RCC 7860 (cell line): Measurements from ENCODE around the gene KIF20B.

Experiments
- DNase-seq: peaks from one replicate; pipeline ENCODE4 v3.0.0-alpha.2; 2015; ENCODE audit warnings: low spot score
- FAIRE-seq: peaks from 2 replicates; lab custom pipeline; 2012; peaks lifted over from hg19 to GRCh38; lab: Jason Lieb, UNC

Gene KIF20B

GRCh38 chr10:89683883-89684282 is 17.5 kb upstream of the KIF20B start:
- FAIRE-seq (no peak), DNase-seq (no peak)

DNA sequence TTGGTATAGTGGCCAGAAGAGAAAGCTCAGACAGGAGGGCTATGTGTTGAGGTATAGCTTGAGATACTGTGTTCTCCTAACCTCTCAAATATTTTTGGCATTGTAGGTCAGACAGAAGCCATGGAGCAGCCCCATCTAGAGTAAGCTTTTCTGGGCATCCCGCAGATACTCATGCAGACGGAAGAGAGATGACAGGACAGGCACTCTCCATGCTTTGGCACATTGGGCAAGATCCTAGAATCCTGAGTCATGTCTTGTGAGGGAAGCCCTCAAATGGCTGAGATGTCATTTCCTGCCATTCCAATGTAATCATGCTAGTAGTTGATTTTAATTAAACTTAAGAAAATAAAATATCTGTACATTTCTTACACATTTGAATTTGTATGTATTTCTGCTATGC is 16.8 kb upstream of the KIF20B start:
- FAIRE-seq (no peak), DNase-seq (no peak)

GRCh38 chr10:89685936-89686335 is 15.5 kb upstream of the KIF20B start:
- FAIRE-seq: no peak
- DNase-seq: no peak

- FAIRE-seq (no peak), DNase-seq (no peak)
These were observed 11.4 kb upstream of the KIF20B start for GRCh38 chr10:89690027-89690426.

GRCh38 chr10:89692416-89692815 is 9.0 kb upstream of the KIF20B start:
- no peak for DNase-seq

DNA sequence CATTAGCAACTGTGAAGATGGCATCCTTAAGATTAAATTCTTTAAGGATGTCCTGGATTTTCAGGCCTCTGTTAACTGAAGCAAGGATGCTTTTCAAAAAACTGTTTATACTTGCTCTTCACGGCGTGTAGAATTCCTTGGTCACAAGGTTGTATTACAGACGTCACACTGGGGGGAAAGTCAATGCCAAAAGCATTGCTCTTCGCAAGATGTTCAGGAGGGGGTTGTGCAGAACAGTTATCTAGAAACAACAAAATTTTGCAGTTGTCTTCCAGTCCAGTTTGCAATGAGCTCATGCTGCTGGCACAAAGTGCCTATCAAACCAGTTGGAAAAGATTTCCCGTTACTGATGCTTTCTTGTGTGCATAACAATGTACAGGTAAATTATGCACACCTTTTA is 8.2 kb upstream of the KIF20B start:
- FAIRE-seq: no peak
- no peak for DNase-seq

More at GRCh38 chr10:89692416-89692815, 9.0 kb upstream of the KIF20B start:
- no peak for FAIRE-seq

DNA sequence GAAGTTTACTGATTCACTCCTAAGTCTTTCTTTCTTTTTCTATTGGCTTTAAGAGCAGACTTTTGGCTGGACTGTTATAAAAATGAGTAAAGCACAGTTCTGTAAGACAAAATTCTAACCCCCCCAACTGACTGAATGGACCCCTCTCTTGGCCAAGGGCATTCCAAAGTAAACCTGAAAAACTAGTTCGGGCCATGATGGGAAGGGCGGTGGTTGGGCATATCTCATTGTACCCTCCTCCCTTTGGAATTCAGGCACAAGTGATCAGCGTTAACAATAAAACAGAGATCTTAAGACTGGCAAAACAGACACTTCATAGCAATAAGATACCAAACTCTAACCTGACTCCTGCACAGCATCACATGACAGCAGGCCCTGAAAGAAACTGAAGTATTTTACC is 6.1 kb upstream of the KIF20B start:
- DNase-seq (no peak), FAIRE-seq (no peak)

GRCh38 chr10:89697946-89698345 is 3.4 kb upstream of the KIF20B start:
- DNase-seq: no peak
- no peak for FAIRE-seq

GRCh38 chr10:89699581-89700064 is 1.8 kb upstream of the KIF20B start:
- DNase-seq (no peak), FAIRE-seq (no peak)

DNA sequence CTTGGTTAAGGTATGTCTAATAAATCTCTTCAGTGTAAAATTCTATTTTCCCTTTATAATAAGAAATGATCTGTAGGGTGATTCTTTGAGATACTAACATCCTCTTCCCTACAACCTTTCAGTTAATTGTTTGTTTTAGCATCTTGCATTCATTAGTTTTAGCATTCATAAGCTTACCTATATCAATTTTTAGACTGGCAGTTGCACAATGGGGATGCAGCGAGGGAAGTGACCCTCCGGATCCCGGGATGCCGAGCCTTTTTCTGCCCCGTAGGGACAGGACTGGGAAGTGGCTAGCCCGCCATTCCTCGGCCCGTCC is 508 bp upstream of the KIF20B start:
- FAIRE-seq: no peak
- DNase-seq: no peak

DNA sequence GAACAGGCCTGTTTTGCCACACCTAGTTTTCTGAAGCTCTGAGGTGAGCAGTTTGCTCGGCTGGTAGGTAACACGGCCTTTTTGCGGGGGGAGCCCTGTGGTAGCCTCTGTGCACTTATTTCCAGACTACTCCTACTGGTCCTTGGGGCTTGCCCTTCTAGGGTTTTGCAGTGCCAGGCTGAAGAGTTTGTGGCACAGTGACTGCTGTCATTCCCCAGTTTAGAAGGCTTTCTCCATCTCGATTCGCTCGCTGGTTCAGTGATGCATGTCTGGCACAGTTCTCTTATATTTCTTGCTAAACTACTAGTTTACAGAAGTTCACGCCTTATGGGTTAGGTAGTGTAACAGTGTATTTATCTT is 711 bp downstream of the KIF20B start:
- DNase-seq (peak; percentile 13), FAIRE-seq (peak; percentile 7)

DNA sequence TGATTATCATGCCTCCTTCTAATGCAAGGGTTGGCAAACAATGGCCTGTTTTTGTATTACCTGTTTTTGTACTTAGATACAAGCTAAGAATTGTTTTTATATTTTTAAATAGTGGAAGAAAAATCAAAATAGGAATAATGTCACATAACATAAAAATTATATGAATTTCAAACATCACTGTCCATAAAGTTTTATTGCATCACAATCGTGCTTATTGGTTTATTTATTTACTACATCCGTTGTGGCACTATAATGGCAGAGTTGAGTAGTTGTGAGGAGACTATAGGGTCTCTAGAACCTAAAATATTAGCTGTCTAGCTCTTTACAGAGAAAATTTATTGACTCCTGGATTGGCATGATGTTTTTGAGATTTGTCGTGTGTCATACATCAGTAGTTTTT is 4.1 kb downstream of the KIF20B start:
- FAIRE-seq (no peak), DNase-seq (no peak)

GRCh38 chr10:89706011-89706410 is 4.6 kb downstream of the KIF20B start:
- FAIRE-seq (no peak), DNase-seq (no peak)

DNA sequence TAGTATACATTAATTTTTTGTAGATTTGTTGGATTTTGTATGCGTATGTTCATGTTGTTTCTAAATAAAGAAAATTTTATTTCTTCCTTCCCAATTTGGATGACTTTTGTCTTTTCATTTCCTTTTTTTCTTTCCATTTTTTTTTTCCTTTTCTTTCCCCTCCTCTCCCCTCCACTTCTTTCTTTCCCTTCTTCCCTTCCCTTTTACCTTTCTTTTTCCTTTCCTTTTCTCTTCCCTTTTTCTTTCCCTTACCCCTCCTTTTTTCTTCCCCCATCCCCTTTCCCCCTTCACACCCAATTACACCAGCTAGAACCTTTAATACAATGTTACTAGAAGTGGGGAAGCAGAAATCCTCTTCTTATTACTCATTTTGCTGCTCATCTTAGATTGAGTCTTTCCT is 6.0 kb downstream of the KIF20B start:
- FAIRE-seq (no peak), DNase-seq (no peak)

GRCh38 chr10:89710753-89711152 is 9.4 kb downstream of the KIF20B start:
- DNase-seq: no peak
- FAIRE-seq: no peak

DNA sequence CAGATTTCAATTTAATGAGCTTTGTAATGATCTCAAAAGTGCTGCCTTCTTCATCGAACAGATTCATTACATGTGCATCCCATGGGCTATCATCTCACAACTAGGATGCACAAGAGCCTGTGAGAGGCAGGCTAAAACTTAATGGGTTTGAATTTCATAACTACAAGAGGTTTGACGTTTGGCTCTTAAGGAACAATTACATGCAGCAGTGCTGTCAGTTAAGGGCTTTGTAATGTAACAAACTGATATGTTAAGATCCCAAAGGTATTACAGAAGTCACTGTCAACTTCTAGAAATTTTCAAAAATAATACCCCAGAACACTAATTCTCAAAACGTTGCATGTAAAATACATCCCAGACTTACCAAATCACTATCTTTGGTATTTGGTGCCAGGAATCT is 33.2 kb downstream of the KIF20B start:
- no peak for FAIRE-seq

GRCh38 chr10:89738551-89739209 is 37.3 kb downstream of the KIF20B start:
- DNase-seq: no peak
- FAIRE-seq: peak; percentile 21

More for the DNA sequence above, 33.2 kb downstream of the KIF20B start:
- no peak for DNase-seq

- no peak for DNase-seq
- FAIRE-seq: no peak
These were observed 39.9 kb downstream of the KIF20B start for GRCh38 chr10:89741126-89741762.

DNA sequence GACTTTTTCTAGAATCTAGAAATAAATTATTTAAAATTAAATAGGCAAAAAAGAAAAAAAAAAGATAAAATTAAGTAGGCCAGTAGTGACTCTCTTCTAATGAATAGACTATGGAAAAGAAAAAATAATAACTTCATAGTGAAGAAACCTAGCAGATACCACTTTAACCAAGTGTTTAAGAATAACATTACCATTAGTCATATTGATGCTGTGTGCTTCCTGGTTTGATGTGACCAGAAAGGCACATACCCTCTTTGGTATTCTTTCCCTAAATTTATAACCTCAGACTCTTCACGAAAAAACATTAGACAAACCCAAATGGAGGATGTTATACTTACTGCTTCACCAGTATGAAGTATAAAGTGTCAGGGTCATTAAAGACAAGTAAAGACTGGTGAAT is 42.6 kb downstream of the KIF20B start:
- DNase-seq (peak; percentile 41), FAIRE-seq (peak; percentile 75)

- FAIRE-seq: no peak
- DNase-seq: no peak
These were observed 44.5 kb downstream of the KIF20B start for GRCh38 chr10:89745903-89746302.

- DNase-seq (no peak), FAIRE-seq (no peak)
These were observed 49.1 kb downstream of the KIF20B start for GRCh38 chr10:89750441-89750840.

GRCh38 chr10:89755374-89755773 is 54.0 kb downstream of the KIF20B start:
- FAIRE-seq (no peak), DNase-seq (no peak)

DNA sequence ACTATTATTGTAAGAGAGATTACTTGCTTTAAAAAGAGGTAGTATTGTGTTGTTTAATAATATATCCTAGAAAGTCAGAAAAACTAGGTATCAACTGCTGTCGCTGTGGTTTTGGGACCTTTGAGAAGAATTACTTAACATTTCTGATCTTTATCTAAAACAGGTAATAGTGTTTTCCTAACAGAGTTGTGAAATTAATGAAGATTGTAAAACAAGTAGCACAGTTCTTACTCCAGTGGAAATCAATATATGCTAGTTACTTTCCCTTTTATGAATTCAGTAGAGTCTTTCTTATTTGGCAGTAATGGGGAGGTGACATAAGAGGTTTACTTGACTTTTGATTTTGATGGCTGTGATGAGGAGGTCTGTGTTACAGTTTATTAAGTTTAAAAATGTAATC is 58.1 kb downstream of the KIF20B start:
- FAIRE-seq (no peak), DNase-seq (no peak)
